Activated CD4-positive, CD25-positive, alpha-beta regulatory T cell treated with anti-CD3 and anti-CD28 coated beads, Interleukin-2, amount 50 U/mL, for 16 hours (primary cell): ENCODE results near the gene OSM.
"Not testable (repeated sequence)": the region's sequence is repeated elsewhere in the genome, so short reads cannot be mapped to it uniquely, and the experiment has no call there.

ENCODE experiments used
- DNase-seq: peaks from one replicate; pipeline ENCODE4 v3.0.0-alpha.2; 2020; ENCODE audit warnings: low read depth, low spot score

The OSM gene

GRCh38 chr22:30245181-30245984 lies 21.3 kb downstream of the OSM start:
- no peak for DNase-seq

GRCh38 chr22:30244641-30245040 lies 22.0 kb downstream of the OSM start:
- no peak for DNase-seq

GRCh38 chr22:30244066-30244465 lies 22.6 kb downstream of the OSM start:
- DNase-seq: no peak

- no peak for DNase-seq
These were observed 23.0 kb downstream of the OSM start for GRCh38 chr22:30243661-30244060.

- no peak for DNase-seq
These were observed 24.9 kb downstream of the OSM start for GRCh38 chr22:30241576-30242371.

- no peak for DNase-seq
These were observed 25.9 kb downstream of the OSM start for GRCh38 chr22:30240541-30241417.

- DNase-seq: no peak
These were observed 26.9 kb downstream of the OSM start for GRCh38 chr22:30239488-30240405.

- no peak for DNase-seq
These were observed 27.8 kb downstream of the OSM start for GRCh38 chr22:30238661-30239487.

GRCh38 chr22:30238136-30238535 lies 28.5 kb downstream of the OSM start:
- DNase-seq: no peak

GRCh38 chr22:30236875-30237274 lies 29.8 kb downstream of the OSM start:
- no peak for DNase-seq

GRCh38 chr22:30235687-30236170 lies 30.9 kb downstream of the OSM start:
- no peak for DNase-seq

GRCh38 chr22:30234786-30235470 lies 31.7 kb downstream of the OSM start:
- DNase-seq: no peak

GRCh38 chr22:30234325-30234724 lies 32.3 kb downstream of the OSM start:
- not testable (repeated sequence) for DNase-seq

- DNase-seq: no peak
These were observed 33.1 kb downstream of the OSM start for GRCh38 chr22:30233582-30233981.

- no peak for DNase-seq
These were observed 33.9 kb downstream of the OSM start for GRCh38 chr22:30232716-30233218.

GRCh38 chr22:30230787-30231461 lies 35.7 kb downstream of the OSM start:
- DNase-seq: no peak

GRCh38 chr22:30230330-30230729 lies 36.3 kb downstream of the OSM start:
- DNase-seq: no peak
